Caki2 (cell line): ENCODE results near the gene HRCT1. TPM values are rescaled to one million over a fixed set of nuclear protein-coding genes. Genes with fewer than 3 reads are reported as not detected.

Experiments used
- DNase-seq: peaks from one replicate; pipeline ENCODE4 v3.0.0-alpha.2; 2015; ENCODE audit warnings: low read depth
- in situ Hi-C: cut with HindIII; loops from 2 replicates; pipeline ENCODE4 v1.10.0; 2016; ENCODE audit warnings: low sequenced_read_pairs, low pct_unique_long_range_greater_than_20kb, mixed read lengths
- total RNA-seq: library from RNA; depleted of rRNA; stranded (reverse); fragments of >200 nt; shearing (Covaris generic); gene quantifications from 2 replicates; pipeline ENCODE4 v1.2.3, GENCODE V29; 2014; ENCODE audit warnings: low replicate concordance; rRNA removed

HRCT1 gene
- total RNA-seq, result 26.7 and 36.7 TPM in 2 replicates

DNA sequence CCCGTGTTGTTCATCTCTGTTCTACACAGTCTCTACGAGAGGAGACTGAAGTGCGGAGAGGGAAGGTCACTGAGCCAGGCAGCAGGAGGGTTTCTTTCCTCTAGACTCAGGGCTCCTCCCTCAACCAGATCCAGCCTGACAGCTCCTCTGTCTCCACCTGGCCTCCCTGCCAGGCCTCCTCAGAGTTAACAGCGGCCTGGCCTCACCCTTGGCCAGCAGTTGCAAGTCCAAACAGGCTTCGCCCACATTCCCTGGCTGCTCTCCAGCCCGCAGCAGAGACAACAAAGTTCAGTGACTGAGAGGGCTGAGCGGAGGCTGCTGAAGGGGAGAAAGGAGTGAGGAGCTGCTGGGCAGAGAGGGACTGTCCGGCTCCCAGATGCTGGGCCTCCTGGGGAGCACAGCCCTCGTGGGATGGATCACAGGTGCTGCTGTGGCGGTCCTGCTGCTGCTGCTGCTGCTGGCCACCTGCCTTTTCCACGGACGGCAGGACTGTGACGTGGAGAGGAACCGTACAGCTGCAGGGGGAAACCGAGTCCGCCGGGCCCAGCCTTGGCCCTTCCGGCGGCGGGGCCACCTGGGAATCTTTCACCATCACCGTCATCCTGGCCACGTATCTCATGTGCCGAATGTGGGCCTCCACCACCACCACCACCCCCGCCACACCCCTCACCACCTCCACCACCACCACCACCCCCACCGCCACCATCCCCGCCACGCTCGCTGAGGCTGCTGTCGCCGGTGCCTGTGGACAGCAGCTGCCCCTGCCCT is at the start of gene HRCT1:
TSS of gene HRCT1 (plus strand) at position 291 of the 768 bp plus-strand sequence. CDS start at position 377, 86 bp downstream.
- peak; percentile 94 for DNase-seq
- in situ Hi-C loops, result no loop called here

GRCh38 chr9:35856206-35856605 is 49.8 kb upstream of the HRCT1 start:
- DNase-seq, result no peak
- in situ Hi-C loops, result no loop called here

- in situ Hi-C loops, result no loop called here
- DNase-seq, result no peak
These were observed 49.1 kb upstream of the HRCT1 start for GRCh38 chr9:35856882-35857281.

DNA sequence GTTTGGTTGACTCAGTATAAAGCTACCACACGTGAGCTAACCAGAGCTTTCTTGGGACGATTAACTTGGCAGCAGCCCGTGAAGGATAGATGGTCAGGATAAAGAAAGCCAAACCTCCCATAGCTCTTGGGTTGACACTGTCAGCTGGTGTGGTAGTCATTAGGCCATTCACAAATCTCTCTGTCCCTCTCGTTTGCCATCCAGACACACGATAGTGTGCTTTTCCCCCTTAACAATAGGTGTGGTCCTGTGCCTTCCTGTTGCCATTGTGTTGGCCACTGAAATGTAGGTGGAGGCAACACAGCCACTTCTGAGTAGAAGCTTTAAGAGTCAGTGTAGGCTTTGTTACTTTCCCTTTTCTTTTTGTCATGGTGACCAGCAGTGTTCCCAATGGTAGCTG is 47.5 kb upstream of the HRCT1 start:
- in situ Hi-C loops, result no loop called here
- no peak for DNase-seq

GRCh38 chr9:35859310-35859989 is 46.6 kb upstream of the HRCT1 start:
- in situ Hi-C loops, result no loop called here
- DNase-seq, result no peak

DNA sequence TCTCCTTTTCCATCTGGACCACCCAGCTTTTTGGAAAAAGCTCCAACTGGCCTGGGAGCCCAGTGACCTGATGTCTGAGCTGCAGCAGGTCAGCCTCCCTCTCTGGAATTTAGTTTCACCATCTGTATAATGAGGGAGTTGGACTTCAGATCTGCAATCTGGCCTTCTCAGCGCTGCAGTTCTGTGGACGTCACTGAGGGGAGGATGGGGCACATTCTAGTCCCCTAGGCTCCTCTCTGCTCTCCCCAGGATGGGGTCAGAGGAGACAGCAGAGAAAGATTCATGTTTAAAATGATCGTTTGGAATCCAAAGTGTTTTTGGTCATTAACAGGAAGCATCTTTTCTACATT is 46.0 kb upstream of the HRCT1 start:
- no peak for DNase-seq
- in situ Hi-C loops, result no loop called here

DNA sequence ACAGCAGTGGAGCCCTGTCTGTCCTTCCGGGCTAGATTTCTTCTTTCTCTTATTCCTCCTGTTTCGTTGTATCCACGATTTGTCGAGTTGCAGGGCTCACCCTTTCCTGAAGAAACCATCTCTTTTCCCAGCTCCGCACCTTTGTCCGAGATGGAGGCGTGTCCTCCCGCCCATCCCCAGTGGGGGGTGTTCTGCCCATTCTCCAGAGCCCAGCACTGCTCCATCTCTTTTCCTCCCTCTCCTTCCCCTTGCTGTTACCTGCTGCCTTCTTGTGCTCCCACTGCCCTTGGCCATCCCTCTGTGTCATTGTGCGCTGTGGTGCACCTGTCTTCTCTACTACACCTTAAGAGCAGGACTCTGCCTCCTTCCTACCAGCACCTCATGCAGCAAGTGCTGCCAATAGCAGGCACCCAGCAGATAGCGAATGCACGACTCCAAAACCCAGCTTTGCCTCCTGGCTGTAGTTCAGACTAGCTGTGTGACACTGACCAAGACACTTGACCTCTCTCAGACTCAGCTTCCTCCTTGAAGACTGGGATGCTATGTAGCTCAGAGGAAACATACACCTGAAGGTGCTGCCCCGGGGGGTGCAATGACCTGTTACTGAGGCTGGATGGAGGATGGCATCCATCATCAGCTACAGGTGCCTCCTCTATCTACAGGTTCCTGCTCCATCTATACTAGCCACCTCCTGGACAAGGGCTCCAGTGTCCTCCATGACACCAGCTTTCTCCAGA is 44.7 kb upstream of the HRCT1 start:
- DNase-seq, result no peak
- in situ Hi-C loops, result no loop called here

- no peak for DNase-seq
- in situ Hi-C loops, result no loop called here
These were observed 43.7 kb upstream of the HRCT1 start for GRCh38 chr9:35862328-35862727.

GRCh38 chr9:35863583-35863982 is 42.4 kb upstream of the HRCT1 start:
- in situ Hi-C loops, result no loop called here
- DNase-seq, result no peak

DNA sequence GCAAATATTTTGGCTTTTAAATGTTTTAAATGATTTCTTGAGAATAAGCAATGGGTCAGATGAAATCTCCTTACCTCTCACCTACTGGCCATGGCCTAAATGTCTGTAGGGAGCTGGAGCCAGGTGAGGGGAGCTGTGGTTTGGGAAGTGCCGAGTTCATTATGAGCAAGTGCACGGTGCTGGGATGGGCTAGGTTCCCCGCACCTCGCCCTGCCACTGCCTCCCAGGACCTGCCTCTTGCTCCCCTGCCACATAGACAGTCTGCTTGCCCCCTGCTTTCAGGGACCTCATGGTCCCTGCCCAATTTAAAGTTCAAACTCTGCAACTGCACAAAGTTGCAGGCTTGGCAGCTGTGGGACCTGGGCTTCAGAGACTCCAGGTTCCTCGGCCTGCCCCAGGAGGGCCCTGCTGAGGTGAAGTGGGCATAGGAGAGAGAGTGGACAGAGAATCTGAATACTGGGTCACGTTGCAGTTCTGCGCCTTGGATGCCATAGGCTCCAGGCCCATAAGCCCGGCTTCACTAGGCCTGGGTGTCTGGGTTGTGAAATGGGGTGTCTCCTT is 41.2 kb upstream of the HRCT1 start:
- DNase-seq, result no peak
- in situ Hi-C loops, result no loop called here

GRCh38 chr9:35867538-35867937 is 38.5 kb upstream of the HRCT1 start:
- in situ Hi-C loops, result no loop called here
- no peak for DNase-seq

GRCh38 chr9:35868933-35869332 is 37.1 kb upstream of the HRCT1 start:
- in situ Hi-C loops, result no loop called here
- no peak for DNase-seq

GRCh38 chr9:35869621-35870216 is 36.3 kb upstream of the HRCT1 start:
- no peak for DNase-seq
- in situ Hi-C loops, result no loop called here

- DNase-seq, result no peak
These were observed 35.6 kb upstream of the HRCT1 start, which contains the start of gene OR13J1 for GRCh38 chr9:35870351-35870923. TSS of gene OR13J1 (minus strand) at chr9:35870401. CDS start at chr9:35870401, 0 bp downstream.

DNA sequence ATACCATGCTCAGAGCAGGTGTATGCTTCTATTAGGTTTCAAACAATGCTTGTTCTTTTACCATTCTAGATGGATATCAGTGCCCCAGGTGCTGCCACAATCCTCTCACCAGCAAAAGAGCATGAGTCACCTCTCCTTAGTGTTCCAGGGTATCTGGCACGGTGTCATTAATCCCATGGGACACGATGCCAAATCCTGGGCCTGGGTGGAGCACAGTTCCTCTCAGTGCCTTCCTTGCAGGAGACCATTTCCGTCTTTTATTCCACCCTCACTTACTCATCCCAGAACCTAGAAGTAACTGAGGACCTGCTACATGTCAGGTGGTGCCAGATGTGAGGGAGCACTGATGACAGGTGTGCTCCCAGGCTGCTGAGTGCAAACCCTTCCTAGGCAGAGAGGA is 34.5 kb upstream of the HRCT1 start:
- in situ Hi-C loops, result no loop called here
- DNase-seq, result no peak

More at GRCh38 chr9:35870351-35870923, 35.6 kb upstream of the HRCT1 start, which contains the start of gene OR13J1:
- in situ Hi-C loops, result no loop called here

DNA sequence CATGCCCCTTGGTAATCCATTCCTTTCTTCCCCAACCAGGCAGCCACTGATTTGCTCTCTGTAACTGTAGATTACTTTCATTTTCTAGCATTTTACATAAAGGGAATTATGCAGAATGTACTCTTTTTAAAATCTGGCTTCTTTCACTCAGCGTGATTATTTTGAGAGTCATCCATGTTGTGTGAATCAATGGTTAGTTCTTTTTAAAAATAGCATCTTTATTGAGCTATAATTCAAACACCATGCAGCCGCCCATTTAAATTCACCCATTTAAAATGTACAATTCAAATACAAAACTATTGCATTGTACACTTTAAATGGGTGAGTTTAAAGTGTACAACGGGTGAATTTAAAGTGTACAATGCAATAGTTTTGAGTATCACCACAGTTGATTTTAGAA is 33.5 kb upstream of the HRCT1 start:
- in situ Hi-C loops, result no loop called here
- no peak for DNase-seq

- in situ Hi-C loops, result no loop called here
- peak; percentile 39 for DNase-seq
These were observed 23.6 kb upstream of the HRCT1 start for GRCh38 chr9:35882263-35882848.

- no peak for DNase-seq
- in situ Hi-C loops, result no loop called here
These were observed 23.0 kb upstream of the HRCT1 start for GRCh38 chr9:35882996-35883395.
